MG63 (cell line): ENCODE measurements around the gene PRKCH. TPM values are rescaled to one million over a fixed set of nuclear protein-coding genes. Genes with fewer than 3 reads are reported as not detected.
A peak's percentile ranks its signal among the peaks of the same experiment; 100 is the strongest.

ENCODE experiments used
- DNase-seq: peaks from one replicate; pipeline ENCODE4 v3.0.0-alpha.2; 2020
- H3K27me3 ChIP-seq: fragments of 250-450 bp; sonication (Bioruptor Pico); 2 replicates; pipeline ENCODE4 v1.5.1; 2020; ENCODE audit warnings: mild to moderate bottlenecking, moderate library complexity
- H3K36me3 ChIP-seq: fragments of 250-450 bp; sonication (Bioruptor Pico); 2 replicates; pipeline ENCODE4 v1.5.1; 2020; ENCODE audit warnings: mild to moderate bottlenecking, moderate library complexity
- H3K4me3 ChIP-seq: fragments of 250-450 bp; sonication (Bioruptor Pico); 2 replicates; pipeline ENCODE4 v1.5.1; 2020; ENCODE audit warnings: mild to moderate bottlenecking, moderate library complexity
- H3K9me3 ChIP-seq: fragments of 250-450 bp; sonication (Bioruptor Pico); 2 replicates; pipeline ENCODE4 v1.5.1; 2020; ENCODE audit warnings: mild to moderate bottlenecking, moderate library complexity
- total RNA-seq: library from RNA; depleted of rRNA; stranded (reverse); fragments of >200 nt; shearing (Covaris generic); gene quantifications from 2 replicates; pipeline ENCODE4 v1.2.3, GENCODE V29; 2014; ENCODE audit warnings: low replicate concordance

Gene PRKCH
- total RNA-seq, 1 experiment from 2014 or later, result 6.0 TPM

DNA sequence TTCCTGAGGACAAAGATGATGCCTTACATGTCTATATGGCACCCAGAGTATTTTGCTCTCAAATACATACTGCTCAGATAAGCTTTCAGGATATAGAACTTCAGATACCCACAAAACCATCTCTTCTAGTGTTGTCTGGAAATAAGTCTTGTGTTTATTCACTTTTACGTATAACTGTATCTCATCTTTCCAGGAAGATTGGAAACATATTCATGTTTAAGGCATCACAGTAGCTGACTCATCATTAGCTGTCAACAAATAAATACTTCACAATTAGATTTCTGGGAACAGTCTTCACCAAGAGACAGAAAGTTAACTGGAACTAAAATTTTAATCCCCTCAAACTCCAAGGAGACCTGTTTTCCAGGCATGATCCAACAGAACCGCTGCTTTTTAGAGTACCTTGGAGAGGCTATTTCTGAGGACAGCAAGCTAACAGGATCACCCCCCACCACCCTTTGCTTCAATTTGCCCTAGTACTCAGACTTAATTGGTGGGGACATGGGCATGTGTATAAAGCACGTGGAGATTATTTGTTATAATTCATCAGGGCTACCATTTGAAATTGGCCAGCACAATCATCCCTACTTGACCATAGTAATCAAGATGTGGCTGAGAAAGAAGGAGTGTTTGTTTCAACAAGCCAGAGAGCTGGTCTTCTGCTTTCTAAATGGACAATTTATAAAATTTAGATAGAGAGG, 244.6 kb downstream of the PRKCH start:
- DNase-seq, result no peak
- no peaks in the 10 kb centered on the region for H3K36me3 ChIP-seq
- H3K4me3 ChIP-seq, result no peak overlapping the region
- H3K27me3 ChIP-seq, result no peaks in the 10 kb centered on the region
- no peaks in the 10 kb centered on the region for H3K9me3 ChIP-seq

DNA sequence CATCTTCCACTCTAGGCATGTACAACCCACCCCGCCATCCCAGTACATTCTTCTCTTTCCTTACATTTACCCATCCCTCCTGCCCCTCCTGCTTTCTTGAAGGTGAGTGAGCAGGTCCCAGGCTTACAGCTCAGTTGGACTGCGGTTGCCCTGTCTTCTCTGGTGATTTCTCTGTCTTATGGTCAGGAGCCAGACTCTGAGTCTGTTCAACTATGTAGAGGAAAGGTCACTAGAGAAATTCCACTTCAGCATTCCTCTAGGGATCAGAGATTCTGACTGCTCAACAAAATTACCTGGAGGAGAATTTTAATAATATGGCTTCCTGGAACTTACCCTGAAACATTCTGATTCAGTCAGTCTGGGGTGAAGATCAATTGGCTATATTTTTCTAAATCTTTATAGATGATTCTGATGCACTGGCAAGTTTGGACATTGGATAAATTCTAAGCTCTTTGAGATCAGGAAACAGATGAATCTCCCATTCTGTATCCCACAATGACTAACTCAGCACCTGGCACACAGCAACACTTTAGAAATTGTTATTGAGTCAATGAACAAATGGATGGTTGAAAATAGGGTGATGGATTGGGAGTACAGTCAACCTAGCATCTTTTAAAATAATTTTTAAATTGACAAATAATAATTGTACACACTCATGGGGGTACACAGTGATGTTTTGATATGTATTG, 245.3 kb downstream of the PRKCH start:
- Histone ChIP-seq H3K36me3 (no peaks in the 10 kb centered on the region), H3K27me3 (no peaks in the 10 kb centered on the region), H3K9me3 (no peaks in the 10 kb centered on the region), H3K4me3 (no peak overlapping the region)
- peak; percentile 53 for DNase-seq

DNA sequence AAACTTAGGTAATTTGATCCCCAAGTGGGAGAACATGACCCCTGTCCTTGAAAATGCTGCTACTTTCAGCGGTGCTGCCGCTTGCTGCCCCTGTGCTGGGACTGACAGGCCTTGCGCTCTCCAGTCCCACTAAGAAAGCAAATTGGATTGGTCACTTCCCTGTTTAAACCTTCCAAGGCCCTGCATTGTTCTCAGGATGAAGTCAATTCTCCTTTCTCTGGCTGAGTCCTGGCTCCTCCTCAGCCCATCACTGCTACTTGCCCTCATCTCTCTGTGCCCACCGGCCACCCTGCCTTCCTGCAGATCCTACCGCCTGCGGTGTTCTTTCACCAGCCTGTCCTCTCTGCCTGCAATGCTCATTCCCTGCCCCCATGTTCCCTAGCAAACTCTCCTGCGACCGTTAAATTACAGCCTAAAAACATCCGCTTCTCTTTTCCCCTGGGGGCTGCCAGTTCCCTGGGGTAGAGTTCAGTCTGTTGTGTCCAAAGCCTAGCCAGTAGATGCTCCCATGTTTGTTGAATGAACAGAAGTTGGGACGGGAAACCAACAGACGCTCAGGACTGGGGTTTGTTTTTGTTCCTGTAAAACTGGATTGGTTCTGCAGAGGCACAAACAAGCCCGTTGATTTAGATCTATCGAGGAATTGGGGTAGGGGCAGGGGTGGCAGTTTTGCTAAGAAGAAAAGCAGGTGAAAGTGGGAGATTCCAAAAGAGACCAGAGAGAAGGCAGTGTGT, 246.6 kb downstream of the PRKCH start:
- DNase-seq, result no peak
- H3K9me3 ChIP-seq, result no peaks in the 10 kb centered on the region
- H3K27me3 ChIP-seq, result no peaks in the 10 kb centered on the region
- no peaks in the 10 kb centered on the region for H3K36me3 ChIP-seq
- H3K4me3 ChIP-seq, result no peak overlapping the region

DNA sequence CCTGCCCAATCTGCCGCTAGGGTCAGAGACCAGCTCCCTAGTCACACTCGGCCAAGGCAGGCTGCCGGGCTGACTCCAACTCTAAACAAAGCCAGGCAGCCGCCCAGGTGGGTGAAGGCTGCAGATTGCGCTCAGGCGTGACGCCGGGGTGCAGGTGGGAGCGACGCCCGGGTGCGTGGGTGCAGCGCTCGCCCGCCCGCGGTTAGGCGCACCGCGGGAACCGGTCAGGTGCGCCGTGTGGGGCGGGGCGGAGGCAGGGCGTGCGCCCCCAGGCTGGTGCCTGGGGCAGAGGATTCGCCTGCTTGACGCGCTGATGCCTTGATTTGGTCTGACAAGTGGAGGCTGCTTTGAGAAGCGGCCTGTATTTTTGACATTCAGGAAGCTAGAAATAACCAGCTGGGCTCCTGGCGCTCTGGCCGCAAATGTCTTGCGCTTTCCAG, 247.2 kb downstream of the PRKCH start:
- DNase-seq, result no peak
- no peaks in the 10 kb centered on the region for H3K36me3 ChIP-seq
- no peaks in the 10 kb centered on the region for H3K9me3 ChIP-seq

DNA sequence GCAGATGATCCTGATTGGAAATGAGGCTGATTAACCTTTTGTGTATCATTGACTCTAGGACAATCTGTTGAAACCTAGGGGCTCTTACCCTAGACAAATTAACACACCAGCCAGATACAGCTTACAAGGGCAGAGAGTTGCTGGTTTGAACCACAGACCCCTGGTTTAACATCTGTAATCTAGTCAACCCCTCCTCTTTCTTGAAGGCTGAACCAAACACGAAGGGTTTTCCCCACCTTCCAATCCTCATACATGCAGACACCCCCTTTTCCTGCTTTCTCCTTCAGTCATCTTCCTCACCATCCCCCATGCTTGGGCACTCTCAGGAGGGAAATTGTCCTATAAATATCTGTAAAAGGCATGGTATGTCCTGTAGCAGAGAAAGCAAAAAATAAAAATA, 247.9 kb downstream of the PRKCH start:
- H3K27me3 ChIP-seq, result no peaks in the 10 kb centered on the region
- no peaks in the 10 kb centered on the region for H3K36me3 ChIP-seq
- no peaks in the 10 kb centered on the region for H3K9me3 ChIP-seq
- DNase-seq, result no peak
- no peak overlapping the region for H3K4me3 ChIP-seq

More for the DNA sequence above, 247.2 kb downstream of the PRKCH start:
- Histone ChIP-seq H3K27me3 (no peaks in the 10 kb centered on the region), H3K4me3 (no peak overlapping the region)

DNA sequence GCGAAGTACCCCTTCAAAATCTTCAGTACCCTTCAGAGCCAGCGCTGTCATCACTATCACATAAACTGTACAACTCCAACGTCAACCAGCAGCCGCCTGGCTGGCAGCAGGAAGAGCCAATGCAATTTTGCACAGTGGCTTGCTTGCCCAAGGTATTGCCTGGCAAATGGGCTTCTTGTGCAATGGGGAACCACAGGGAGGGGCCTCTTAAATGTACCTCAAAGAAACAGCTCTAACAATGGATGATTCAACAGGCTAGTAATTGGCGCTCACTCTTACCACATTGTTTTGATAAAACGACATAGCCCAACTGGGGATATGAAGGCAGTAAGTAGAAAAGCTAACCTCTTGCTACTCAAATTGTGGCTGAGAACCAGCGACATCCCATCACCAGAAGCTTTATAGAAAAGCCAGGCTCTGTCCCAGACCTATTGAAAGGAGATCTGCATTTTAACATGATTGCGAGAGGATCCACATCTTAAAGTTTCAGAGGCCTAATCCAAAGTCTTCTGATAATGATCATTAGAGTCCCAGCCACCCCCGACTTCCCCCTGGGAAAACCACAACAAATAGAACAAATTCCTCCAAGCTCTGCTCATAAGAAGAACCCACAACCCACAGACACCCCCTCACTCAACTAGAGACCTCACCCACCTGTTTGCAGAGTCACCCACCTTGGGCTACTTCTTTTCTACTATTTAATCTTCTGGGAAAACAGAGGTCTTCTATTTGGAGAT, 248.6 kb downstream of the PRKCH start:
- no peak overlapping the region for H3K4me3 ChIP-seq
- H3K27me3 ChIP-seq, result no peaks in the 10 kb centered on the region
- no peaks in the 10 kb centered on the region for H3K9me3 ChIP-seq
- DNase-seq, result peak; percentile 77
- no peaks in the 10 kb centered on the region for H3K36me3 ChIP-seq

DNA sequence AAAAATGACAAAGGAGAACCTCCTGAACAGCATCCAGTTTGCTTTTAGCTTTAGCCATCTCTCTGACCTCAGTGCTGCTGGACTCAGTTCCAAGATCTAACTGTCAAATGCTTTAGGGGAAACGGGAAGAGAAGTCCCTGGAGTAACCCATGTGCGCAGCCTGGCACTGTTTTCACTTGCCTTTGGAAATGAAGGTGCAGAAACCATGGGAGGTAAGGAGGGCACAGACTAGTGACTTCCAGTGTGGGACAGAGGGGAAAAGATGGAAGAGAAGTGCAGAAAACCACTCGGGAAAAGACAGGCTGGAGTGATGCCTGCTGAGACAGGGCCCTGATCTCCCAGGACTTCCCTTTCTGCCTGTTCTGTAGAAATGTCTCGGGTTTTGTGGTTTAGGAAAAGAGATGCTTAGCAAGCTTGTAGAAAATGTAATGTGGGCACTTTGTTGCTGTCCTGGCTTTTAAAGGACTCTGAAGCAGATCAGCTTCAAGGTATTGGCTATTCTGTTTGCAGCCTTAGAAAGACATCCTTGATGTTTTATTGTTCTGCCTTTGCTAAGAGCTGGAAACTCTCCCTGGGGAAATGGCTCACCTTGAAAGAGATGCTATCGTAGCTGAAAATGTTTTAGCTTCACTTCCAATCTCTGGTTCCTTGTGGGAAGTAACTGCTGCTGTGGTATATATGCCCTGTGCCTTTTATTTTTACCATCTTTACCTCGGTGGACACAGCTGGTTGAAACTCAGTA, 249.3 kb downstream of the PRKCH start:
- H3K27me3 ChIP-seq, result no peaks in the 10 kb centered on the region
- H3K4me3 ChIP-seq, result no peak overlapping the region
- H3K9me3 ChIP-seq, result no peaks in the 10 kb centered on the region
- no peak for DNase-seq
- no peaks in the 10 kb centered on the region for H3K36me3 ChIP-seq

DNA sequence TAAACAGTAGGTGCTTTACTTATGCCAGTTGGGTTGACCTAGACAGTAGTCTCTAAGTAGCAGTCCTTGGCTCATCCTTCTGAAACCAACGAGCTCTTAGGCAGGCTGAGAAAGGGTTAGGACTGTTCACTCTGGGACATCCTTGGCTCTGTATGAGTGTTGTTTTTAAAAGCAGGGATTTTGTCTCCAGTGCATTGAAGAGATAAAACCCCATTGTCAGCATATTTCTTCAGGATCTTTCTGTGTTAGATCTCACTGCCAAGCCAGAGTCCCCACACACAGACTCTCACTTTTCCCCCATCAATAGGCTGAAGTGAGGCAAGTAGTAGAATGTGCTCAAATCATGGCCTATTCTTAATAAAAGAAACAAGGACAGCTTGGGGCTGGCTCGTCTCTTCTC, 250.5 kb downstream of the PRKCH start:
- Histone ChIP-seq H3K27me3 (no peaks in the 10 kb centered on the region), H3K9me3 (no peaks in the 10 kb centered on the region), H3K4me3 (no peak overlapping the region), H3K36me3 (no peaks in the 10 kb centered on the region)
- DNase-seq, result no peak

DNA sequence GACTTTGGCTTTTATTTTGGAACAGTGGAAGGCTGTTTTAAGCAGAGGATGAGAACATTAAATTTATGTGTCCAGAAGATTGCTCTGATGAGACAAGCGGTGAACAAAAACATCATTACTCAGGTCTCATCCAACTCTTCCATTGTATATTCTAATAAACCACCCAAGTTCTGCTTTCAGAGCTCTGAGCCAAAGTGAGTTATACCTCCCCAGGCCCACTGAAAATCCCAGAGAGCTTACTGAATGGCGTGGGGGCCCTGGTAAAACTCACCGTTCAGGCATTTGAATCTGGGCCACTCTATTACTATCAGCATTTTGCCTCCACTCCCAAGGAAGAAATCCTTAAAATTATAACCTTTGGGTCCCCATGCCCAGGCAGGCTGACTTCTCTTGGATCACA, 251.9 kb downstream of the PRKCH start:
- Histone ChIP-seq H3K9me3 (no peaks in the 10 kb centered on the region), H3K4me3 (no peak overlapping the region), H3K27me3 (no peaks in the 10 kb centered on the region), H3K36me3 (no peaks in the 10 kb centered on the region)
- peak; percentile 51 for DNase-seq

DNA sequence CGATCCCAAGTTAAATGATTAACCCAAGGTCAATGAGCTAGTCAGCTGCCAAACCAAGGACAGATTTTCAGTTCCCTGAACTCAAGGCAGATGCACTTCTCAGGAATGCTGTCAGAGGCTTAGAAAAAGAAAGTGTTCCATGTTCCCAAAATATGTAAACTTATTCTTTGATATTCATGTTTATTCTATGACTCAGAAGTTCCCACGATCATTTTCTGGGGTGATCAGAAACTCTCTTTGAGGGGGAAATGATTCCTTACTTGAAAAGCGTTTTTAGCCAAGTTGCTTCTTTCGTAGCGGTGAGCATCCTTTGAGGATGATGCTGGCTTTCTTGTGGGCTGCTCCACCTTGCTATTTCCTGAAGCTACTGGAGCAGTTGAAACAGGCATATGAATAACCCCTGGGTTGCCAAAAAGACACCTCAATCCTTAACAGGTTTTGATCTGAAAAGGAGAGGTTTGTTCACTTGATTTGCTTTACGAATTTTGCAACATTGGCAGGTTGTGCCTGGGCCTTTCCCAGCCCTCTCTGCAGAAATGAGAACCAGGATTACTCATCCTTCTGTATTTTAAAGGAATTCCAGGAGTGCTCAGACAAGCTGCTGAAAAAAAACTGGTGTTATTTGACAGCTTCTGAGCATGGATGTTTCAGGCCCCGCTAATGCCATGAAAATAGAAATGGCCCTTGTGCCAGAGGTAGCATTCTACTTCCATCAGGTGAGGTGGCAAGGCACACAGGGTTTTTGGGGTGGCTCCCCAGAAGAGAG, 252.6 kb downstream of the PRKCH start:
- no peak for DNase-seq
- Histone ChIP-seq H3K36me3 (no peaks in the 10 kb centered on the region), H3K27me3 (no peaks in the 10 kb centered on the region), H3K9me3 (no peaks in the 10 kb centered on the region), H3K4me3 (no peak overlapping the region)

DNA sequence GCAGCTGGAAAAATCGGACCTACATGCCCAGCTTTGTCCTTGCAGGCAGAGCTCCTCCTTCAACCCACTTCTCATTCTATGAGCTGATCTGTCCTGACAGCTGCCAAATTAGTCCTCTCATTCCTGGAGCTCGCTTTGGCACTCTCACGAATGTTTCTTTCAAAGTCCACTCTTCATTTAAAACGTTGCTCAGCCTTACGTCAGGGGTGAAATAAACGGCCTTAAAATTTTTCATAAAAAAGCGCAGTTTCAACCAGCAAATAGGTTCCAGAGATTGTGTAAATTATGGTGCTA, 253.1 kb downstream of the PRKCH start:
- Histone ChIP-seq H3K9me3 (no peaks in the 10 kb centered on the region), H3K4me3 (no peak overlapping the region), H3K36me3 (no peaks in the 10 kb centered on the region), H3K27me3 (no peaks in the 10 kb centered on the region)
- no peak for DNase-seq

DNA sequence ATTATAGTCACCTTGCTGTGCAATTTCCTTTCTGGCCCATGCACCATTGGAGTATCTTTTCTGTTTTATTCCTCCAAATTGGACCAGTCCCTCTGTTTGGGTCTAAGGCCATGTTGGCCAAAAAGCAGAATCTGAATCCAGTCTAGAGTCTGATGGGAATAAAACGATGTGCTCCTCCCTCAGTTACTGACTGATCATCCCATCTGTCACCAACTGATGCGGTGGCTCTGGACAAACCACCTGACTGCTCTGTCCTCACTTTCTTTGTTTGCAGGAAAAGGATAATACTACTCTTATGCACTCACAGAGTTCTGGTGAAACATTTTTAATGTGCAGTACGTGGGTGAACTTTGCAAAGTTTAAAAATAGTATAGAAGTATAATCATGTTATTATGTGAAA, 253.7 kb downstream of the PRKCH start:
- Histone ChIP-seq H3K27me3 (no peaks in the 10 kb centered on the region), H3K36me3 (no peaks in the 10 kb centered on the region), H3K4me3 (no peak overlapping the region), H3K9me3 (no peaks in the 10 kb centered on the region)
- DNase-seq, result no peak

DNA sequence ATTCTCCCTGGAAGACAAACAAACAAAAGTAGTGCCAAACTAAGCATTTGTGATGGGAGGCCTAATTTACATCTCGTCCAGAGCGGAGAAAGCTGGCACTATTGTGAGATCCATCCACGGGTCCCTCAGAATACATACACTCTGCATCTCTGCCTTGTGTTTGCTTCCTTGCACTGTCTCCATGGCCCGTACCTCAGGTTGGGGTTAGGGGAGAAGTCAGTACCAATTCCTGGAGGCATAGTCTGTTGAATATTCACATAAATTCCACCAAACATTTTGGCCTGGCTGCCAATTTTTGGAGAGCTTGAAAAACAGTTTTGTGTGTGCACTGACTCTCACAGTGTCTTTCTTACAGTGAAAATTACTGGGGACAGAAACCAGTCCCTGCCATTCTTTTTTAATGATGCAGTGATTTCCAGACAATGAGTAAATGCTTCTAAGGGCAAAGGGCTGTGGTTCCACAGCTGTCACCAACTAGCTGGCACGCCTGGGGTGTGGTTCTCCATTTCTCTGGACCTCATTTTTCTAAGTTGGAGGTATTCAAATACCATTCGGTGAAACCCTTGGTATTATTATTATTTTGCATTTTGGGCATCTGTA, 254.3 kb downstream of the PRKCH start:
- no peaks in the 10 kb centered on the region for H3K36me3 ChIP-seq
- no peak for DNase-seq
- H3K4me3 ChIP-seq, result no peak overlapping the region
- H3K27me3 ChIP-seq, result no peaks in the 10 kb centered on the region
- no peaks in the 10 kb centered on the region for H3K9me3 ChIP-seq

DNA sequence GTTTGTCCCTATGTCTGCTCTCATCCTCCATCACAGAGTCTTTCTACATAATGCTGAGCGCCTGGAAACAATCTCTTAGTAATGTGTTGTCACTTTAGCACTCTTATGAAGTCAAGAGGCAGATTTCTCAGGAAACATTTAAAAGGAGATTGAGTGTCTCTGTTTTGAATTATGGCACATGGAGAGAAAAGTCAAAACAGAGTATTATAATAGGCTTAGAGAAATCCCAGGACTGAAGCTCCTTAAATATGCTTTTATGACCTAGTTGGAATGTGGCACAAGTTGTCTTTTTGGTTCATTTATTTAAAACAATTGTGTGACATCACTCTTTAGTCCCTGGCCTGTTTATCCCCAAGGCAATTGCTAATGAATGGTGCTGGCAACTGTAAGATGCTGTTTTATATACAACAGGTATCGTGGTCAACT, 256.1 kb downstream of the PRKCH start:
- no peak for DNase-seq
- Histone ChIP-seq H3K4me3 (no peak overlapping the region), H3K27me3 (no peaks in the 10 kb centered on the region), H3K36me3 (no peaks in the 10 kb centered on the region), H3K9me3 (no peaks in the 10 kb centered on the region)

DNA sequence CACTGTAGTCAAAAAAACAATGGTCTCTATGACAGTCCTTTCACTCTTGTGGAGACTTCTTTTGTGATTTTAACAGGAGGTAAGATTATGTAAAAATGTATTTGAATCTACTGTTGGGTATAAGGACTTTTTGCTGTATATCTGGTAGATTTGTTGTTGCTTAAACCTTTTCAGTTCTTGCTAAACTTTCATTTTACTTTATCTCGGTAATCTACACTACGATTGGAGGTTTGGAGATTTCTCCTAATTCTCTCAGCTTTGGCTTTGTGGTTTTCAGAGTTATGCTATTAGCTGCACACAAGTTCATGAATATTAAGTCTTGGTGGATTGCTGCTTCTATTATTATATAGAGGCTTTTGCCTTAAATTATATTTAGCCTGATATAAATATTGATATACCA, 257.4 kb downstream of the PRKCH start:
- H3K36me3 ChIP-seq, result no peaks in the 10 kb centered on the region
- DNase-seq, result no peak
- no peaks in the 10 kb centered on the region for H3K9me3 ChIP-seq
- H3K4me3 ChIP-seq, result no peak overlapping the region
- no peaks in the 10 kb centered on the region for H3K27me3 ChIP-seq

DNA sequence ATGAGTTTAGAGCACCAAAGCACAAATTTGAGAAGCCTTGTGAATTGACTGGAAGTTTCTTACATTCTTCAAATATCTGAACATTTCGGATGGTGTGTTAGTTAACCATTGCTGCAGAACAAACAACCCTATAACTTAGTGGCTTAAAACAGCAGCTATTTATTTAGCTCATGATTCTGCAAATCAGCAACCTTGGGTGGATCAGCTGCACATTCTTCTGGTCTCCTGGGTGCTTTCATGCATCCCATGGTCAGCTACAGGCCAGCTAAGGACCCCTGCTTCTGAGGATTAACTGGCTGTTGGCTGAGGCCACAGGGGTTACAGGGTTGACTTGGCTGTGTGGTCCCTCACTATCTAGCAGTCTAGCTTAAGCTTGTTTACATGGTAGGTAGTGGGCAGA, 260.0 kb downstream of the PRKCH start:
- Histone ChIP-seq H3K27me3 (no peaks in the 10 kb centered on the region), H3K4me3 (no peak overlapping the region), H3K36me3 (no peaks in the 10 kb centered on the region), H3K9me3 (no peaks in the 10 kb centered on the region)
- no peak for DNase-seq
